Measurements from ENCODE around the gene STAT4.

The STAT4 gene

GRCh38 chr2:191173206-191173605, 22.4 kb upstream of the STAT4 start:
- DNase-seq (ENCODE audit: low read depth, low spot score), result no peak
- Histone ChIP-seq H3K36me3 (ENCODE audit: control insufficient read depth, insufficient read depth, low read length) (no peaks in the 10 kb centered on the region), H3K4me1 (ENCODE audit: control insufficient read depth, insufficient read depth, low read length) (peaks cover 1% of the 10 kb centered on the region; the same call in 1 of the 2 replicates), H3K27me3 (ENCODE audit: control insufficient read depth, insufficient read depth, low read length) (no peaks in the 10 kb centered on the region), H3K27ac (ENCODE audit: low read length) (no peak overlapping the region), H3K4me3 (ENCODE audit: low read length) (no peak overlapping the region), H3K9me3 (ENCODE audit: control insufficient read depth, insufficient read depth, low read length) (no peaks in the 10 kb centered on the region)
- WGBS (ENCODE audit: insufficient coverage, insufficient read length), result no CpG with 5 or more reads among the region's 3 CpGs

GRCh38 chr2:191171708-191172355, 21.0 kb upstream of the STAT4 start:
- no peaks in the 10 kb centered on the region for H3K36me3 ChIP-seq (ENCODE audit: control insufficient read depth, insufficient read depth, low read length)
- H3K9me3 ChIP-seq (ENCODE audit: control insufficient read depth, insufficient read depth, low read length), result no peaks in the 10 kb centered on the region
- no peak for DNase-seq (ENCODE audit: low read depth, low spot score)
- no CpG with 5 or more reads among the region's 2 CpGs for WGBS (ENCODE audit: insufficient coverage, insufficient read length)
- peaks cover 1% of the 10 kb centered on the region; the same call in 1 of the 2 replicates for H3K4me1 ChIP-seq (ENCODE audit: control insufficient read depth, insufficient read depth, low read length)
- H3K27me3 ChIP-seq (ENCODE audit: control insufficient read depth, insufficient read depth, low read length), result no peaks in the 10 kb centered on the region
- H3K4me3 ChIP-seq (ENCODE audit: low read length), result no peak overlapping the region
- no peak overlapping the region for H3K27ac ChIP-seq (ENCODE audit: low read length)

GRCh38 chr2:191171286-191171685, 20.5 kb upstream of the STAT4 start:
- DNase-seq (ENCODE audit: low read depth, low spot score), result no peak
- no peaks in the 10 kb centered on the region for H3K27me3 ChIP-seq (ENCODE audit: control insufficient read depth, insufficient read depth, low read length)
- no peaks in the 10 kb centered on the region for H3K9me3 ChIP-seq (ENCODE audit: control insufficient read depth, insufficient read depth, low read length)
- peaks cover 1% of the 10 kb centered on the region; the same call in 1 of the 2 replicates for H3K4me1 ChIP-seq (ENCODE audit: control insufficient read depth, insufficient read depth, low read length)
- no CpG with 5 or more reads among the region's 2 CpGs for WGBS (ENCODE audit: insufficient coverage, insufficient read length)
- no peak overlapping the region for H3K27ac ChIP-seq (ENCODE audit: low read length)
- H3K4me3 ChIP-seq (ENCODE audit: low read length), result no peak overlapping the region
- no peaks in the 10 kb centered on the region for H3K36me3 ChIP-seq (ENCODE audit: control insufficient read depth, insufficient read depth, low read length)

DNA sequence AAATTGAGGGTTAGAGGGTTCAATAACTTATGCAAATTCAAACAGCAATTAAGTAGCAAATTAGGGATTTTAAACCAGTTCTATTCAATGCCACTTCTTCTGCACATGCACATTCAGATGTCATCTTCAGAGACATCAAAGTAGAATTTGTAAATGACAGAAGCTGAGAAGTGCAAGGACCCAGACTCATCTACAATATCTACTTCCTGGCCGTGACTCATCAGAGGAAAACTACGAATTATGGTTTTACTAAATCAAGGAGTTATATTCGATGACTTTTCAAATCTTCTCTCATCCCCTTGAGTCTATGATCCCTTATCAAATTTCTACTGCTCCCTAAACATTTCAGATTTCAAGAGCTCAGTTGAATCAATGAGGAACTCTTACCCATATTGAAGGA, 20.0 kb upstream of the STAT4 start:
- Histone ChIP-seq H3K4me3 (ENCODE audit: low read length) (no peak overlapping the region), H3K36me3 (ENCODE audit: control insufficient read depth, insufficient read depth, low read length) (no peaks in the 10 kb centered on the region), H3K9me3 (ENCODE audit: control insufficient read depth, insufficient read depth, low read length) (no peaks in the 10 kb centered on the region), H3K27me3 (ENCODE audit: control insufficient read depth, insufficient read depth, low read length) (no peaks in the 10 kb centered on the region), H3K4me1 (ENCODE audit: control insufficient read depth, insufficient read depth, low read length) (peaks cover 1% of the 10 kb centered on the region; the same call in 1 of the 2 replicates), H3K27ac (ENCODE audit: low read length) (no peak overlapping the region)
- DNase-seq (ENCODE audit: low read depth, low spot score), result no peak
- no CpG with 5 or more reads among the region's 3 CpGs for WGBS (ENCODE audit: insufficient coverage, insufficient read length)

GRCh38 chr2:191170301-191170636, 19.5 kb upstream of the STAT4 start:
- Histone ChIP-seq H3K36me3 (ENCODE audit: control insufficient read depth, insufficient read depth, low read length) (no peaks in the 10 kb centered on the region), H3K27ac (ENCODE audit: low read length) (no peak overlapping the region), H3K4me1 (ENCODE audit: control insufficient read depth, insufficient read depth, low read length) (peaks cover 1% of the 10 kb centered on the region; the same call in 1 of the 2 replicates), H3K4me3 (ENCODE audit: low read length) (no peak overlapping the region), H3K9me3 (ENCODE audit: control insufficient read depth, insufficient read depth, low read length) (no peaks in the 10 kb centered on the region), H3K27me3 (ENCODE audit: control insufficient read depth, insufficient read depth, low read length) (no peaks in the 10 kb centered on the region)
- DNase-seq (ENCODE audit: low read depth, low spot score), result no peak
- no CpG with 5 or more reads among the region's 1 CpG for WGBS (ENCODE audit: insufficient coverage, insufficient read length)

DNA sequence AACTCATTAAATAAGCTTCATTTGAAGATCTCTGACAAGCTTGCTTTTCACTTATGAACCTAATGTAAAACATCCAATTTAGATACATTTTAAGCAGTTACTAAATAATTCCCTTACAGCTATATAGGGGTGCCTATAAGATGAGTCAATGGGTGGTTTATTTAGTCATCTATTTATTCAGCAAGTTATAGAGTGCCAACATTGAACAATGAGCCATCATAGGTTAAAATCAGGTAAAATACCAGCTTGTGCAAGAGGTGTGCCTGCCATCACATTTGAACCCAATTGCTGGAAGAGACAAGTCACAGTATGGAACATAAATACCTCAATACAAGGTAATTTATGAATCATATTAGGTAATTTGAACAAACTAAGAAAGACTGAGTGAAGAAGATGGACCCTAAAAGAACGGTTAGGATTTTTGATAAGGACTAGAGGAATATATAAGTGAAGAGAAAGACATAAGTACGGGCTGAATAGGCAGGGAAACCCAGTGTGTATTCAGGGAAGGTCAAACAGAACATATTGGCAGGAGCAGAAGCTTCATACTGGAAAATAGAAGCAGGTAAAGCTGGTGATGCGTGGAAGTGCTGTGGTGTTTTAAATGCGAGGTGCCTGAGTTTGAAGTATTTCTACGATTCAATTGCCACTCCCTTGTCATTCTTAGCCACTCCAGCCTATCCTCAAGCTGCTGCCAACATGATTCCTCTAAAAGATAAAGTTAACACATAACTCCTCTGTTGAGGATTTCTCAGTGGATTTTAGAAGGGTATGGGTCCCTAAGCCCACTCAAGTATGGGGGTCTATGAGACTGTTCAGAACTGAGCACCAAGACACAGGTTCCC, 18.9 kb upstream of the STAT4 start:
- Histone ChIP-seq H3K4me1 (ENCODE audit: control insufficient read depth, insufficient read depth, low read length) (peaks cover 1% of the 10 kb centered on the region; the same call in 1 of the 2 replicates), H3K27me3 (ENCODE audit: control insufficient read depth, insufficient read depth, low read length) (no peaks in the 10 kb centered on the region), H3K9me3 (ENCODE audit: control insufficient read depth, insufficient read depth, low read length) (no peaks in the 10 kb centered on the region), H3K36me3 (ENCODE audit: control insufficient read depth, insufficient read depth, low read length) (no peaks in the 10 kb centered on the region), H3K27ac (ENCODE audit: low read length) (no peak overlapping the region), H3K4me3 (ENCODE audit: low read length) (no peak overlapping the region)
- no peak for DNase-seq (ENCODE audit: low read depth, low spot score)
- no CpG with 5 or more reads among the region's 5 CpGs for WGBS (ENCODE audit: insufficient coverage, insufficient read length)

- no peak for DNase-seq (ENCODE audit: low read depth, low spot score)
- H3K4me1 ChIP-seq (ENCODE audit: control insufficient read depth, insufficient read depth, low read length), result no peaks in the 10 kb centered on the region
- H3K27me3 ChIP-seq (ENCODE audit: control insufficient read depth, insufficient read depth, low read length), result no peaks in the 10 kb centered on the region
- H3K36me3 ChIP-seq (ENCODE audit: control insufficient read depth, insufficient read depth, low read length), result no peaks in the 10 kb centered on the region
- H3K27ac ChIP-seq (ENCODE audit: low read length), result no peak overlapping the region
- H3K9me3 ChIP-seq (ENCODE audit: control insufficient read depth, insufficient read depth, low read length), result no peaks in the 10 kb centered on the region
- H3K4me3 ChIP-seq (ENCODE audit: low read length), result no peak overlapping the region
- no CpG with 5 or more reads among the region's 2 CpGs for whole genome bisulfite sequencing (ENCODE audit: insufficient coverage, insufficient read length)
Measured at GRCh38 chr2:191167766-191168165, 17.0 kb upstream of the STAT4 start.

- no CpG with 5 or more reads among the region's 4 CpGs for WGBS (ENCODE audit: insufficient coverage, insufficient read length)
- no peak for DNase-seq (ENCODE audit: low read depth, low spot score)
- H3K27ac ChIP-seq (ENCODE audit: low read length), result no peak overlapping the region
- no peaks in the 10 kb centered on the region for H3K27me3 ChIP-seq (ENCODE audit: control insufficient read depth, insufficient read depth, low read length)
- no peaks in the 10 kb centered on the region for H3K4me1 ChIP-seq (ENCODE audit: control insufficient read depth, insufficient read depth, low read length)
- no peaks in the 10 kb centered on the region for H3K9me3 ChIP-seq (ENCODE audit: control insufficient read depth, insufficient read depth, low read length)
- H3K4me3 ChIP-seq (ENCODE audit: low read length), result no peak overlapping the region
- no peaks in the 10 kb centered on the region for H3K36me3 ChIP-seq (ENCODE audit: control insufficient read depth, insufficient read depth, low read length)
Measured at GRCh38 chr2:191166756-191167445, 16.1 kb upstream of the STAT4 start.

DNA sequence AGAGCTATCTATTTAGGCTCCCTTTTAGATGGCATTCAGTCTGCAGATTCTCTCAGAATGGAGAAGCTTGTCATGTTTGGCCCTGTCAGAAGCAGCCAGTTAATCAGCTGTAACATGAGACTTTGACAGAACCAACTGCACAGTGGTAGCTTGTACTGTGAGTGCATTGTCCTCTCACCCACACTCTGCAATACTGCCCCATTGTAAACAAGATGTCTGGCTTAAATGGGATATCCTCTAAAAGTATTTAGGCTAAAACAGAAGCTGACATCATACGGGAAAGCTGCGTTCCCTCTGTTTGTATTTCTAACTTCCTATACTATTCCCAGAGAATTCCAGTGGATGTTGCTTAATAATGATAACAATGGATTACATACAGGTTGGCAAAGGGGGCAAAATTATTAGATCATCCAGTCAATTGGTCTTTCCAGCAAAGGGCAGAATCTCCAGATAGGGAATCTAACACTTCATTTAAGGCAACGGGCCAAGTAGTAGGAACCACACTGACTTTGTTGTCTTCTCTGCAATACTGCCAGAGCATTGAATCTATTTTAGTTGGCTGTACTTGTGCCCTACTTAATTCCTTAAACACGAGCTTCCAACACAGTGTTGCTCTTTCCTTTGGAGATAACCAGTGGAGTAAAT, 15.4 kb upstream of the STAT4 start:
- no CpG with 5 or more reads among the region's 4 CpGs for WGBS (ENCODE audit: insufficient coverage, insufficient read length)
- DNase-seq (ENCODE audit: low read depth, low spot score), result no peak
- Histone ChIP-seq H3K27me3 (ENCODE audit: control insufficient read depth, insufficient read depth, low read length) (no peaks in the 10 kb centered on the region), H3K36me3 (ENCODE audit: control insufficient read depth, insufficient read depth, low read length) (no peaks in the 10 kb centered on the region), H3K4me1 (ENCODE audit: control insufficient read depth, insufficient read depth, low read length) (no peaks in the 10 kb centered on the region), H3K9me3 (ENCODE audit: control insufficient read depth, insufficient read depth, low read length) (no peaks in the 10 kb centered on the region), H3K27ac (ENCODE audit: low read length) (no peak overlapping the region), H3K4me3 (ENCODE audit: low read length) (no peak overlapping the region)

GRCh38 chr2:191165176-191165643, 14.4 kb upstream of the STAT4 start:
- Histone ChIP-seq H3K4me1 (ENCODE audit: control insufficient read depth, insufficient read depth, low read length) (no peaks in the 10 kb centered on the region), H3K27me3 (ENCODE audit: control insufficient read depth, insufficient read depth, low read length) (no peaks in the 10 kb centered on the region), H3K4me3 (ENCODE audit: low read length) (no peak overlapping the region), H3K9me3 (ENCODE audit: control insufficient read depth, insufficient read depth, low read length) (no peaks in the 10 kb centered on the region), H3K36me3 (ENCODE audit: control insufficient read depth, insufficient read depth, low read length) (no peaks in the 10 kb centered on the region), H3K27ac (ENCODE audit: low read length) (no peak overlapping the region)
- DNase-seq (ENCODE audit: low read depth, low spot score), result no peak
- WGBS (ENCODE audit: insufficient coverage, insufficient read length), result no CpG with 5 or more reads among the region's 5 CpGs

All from iPS DF 6.9 (cell line).